Mucosa of descending colon (tissue), 3 donors: Measurements from ENCODE around the gene MAG. TPM values are rescaled to one million over a fixed set of nuclear protein-coding genes. Genes with fewer than 3 reads are reported as not detected.
"Not testable (repeated sequence)": the region's sequence is repeated elsewhere in the genome, so short reads cannot be mapped to it uniquely, and the experiment has no call there.

Source experiments
- ATAC-seq: fragments of 200-7000 bp; cut with Tn5 transposase; one replicate; pipeline ENCODE4 v1.9.1; 2020; ENCODE audit warnings: mild to moderate bottlenecking, moderate library complexity
- DNase-seq, 3 donors: peaks; one replicate each; pipeline ENCODE4 v3.0.0-alpha.2; 2020
- H3K36me3 ChIP-seq: fragments of 200-600 bp; one replicate; pipeline ENCODE4 v1.8.0; 2021; ENCODE audit warnings: low read depth, mild to moderate bottlenecking
- H3K4me1 ChIP-seq: fragments of 200-600 bp; one replicate; pipeline ENCODE4 v1.8.0; 2021; ENCODE audit warnings: low read depth, mild to moderate bottlenecking
- H3K4me3 ChIP-seq: fragments of 200-600 bp; one replicate; pipeline ENCODE4 v1.8.0; 2021; ENCODE audit warnings: mild to moderate bottlenecking
- H3K9me3 ChIP-seq: fragments of 200-600 bp; one replicate; pipeline ENCODE4 v1.8.0; 2021; ENCODE audit warnings: mild to moderate bottlenecking
- CTCF ChIP-seq: fragments of 200-600 bp; IDR thresholded peaks from one replicate; pipeline ENCODE4 v1.8.0; 2022; ENCODE audit warnings: antibody characterized with exemption, mild to moderate bottlenecking
- intact Hi-C, 2 donors: fragments of 100-400 bp; cut with DNase I in 1 of 2; cut with micrococcal nuclease in 1 of 2; formaldehyde crosslinking; loops; one replicate each; pipeline versions ENCODE4 v1.11.0 to v1.11.1; 2022; cut with DNase I, micrococcal nuclease
- total RNA-seq, 3 donors: library from RNA; stranded (reverse); fragmentation: NEBNext Ultra II Directional in 2 of 3; extraction: Animal tissue kit (Norgen Biotek cat#: 25700) in 2 of 3; gene quantifications; one replicate each; pipeline versions ENCODE4 v1.2.1 to v1.2.4, GENCODE V29; 2021 to 2023
- donor health status: DM: no; HTN: no; CAD: no; lungs with moderate emphysema.
- donor health status: DM: no; HTN: no; CAD: no.
- donor health status: DM: no; HTN: yes; CAD: no.

Gene MAG
- total RNA-seq, 3 donors from 2014 or later, result 0.80 TPM; not detected in 2

- Histone ChIP-seq H3K9me3 (no peaks in the 10 kb centered on the region), H3K36me3 (no peaks in the 10 kb centered on the region), H3K4me1 (no peaks in the 10 kb centered on the region), H3K4me3 (no peak overlapping the region)
- no peak for ATAC-seq
- no peak for DNase-seq
- intact Hi-C loops, result loop anchor here in 1 of 2 donors (10.0 kb wide), 1 partner anchor 141 kb away; the partner anchor contains the start of gene KRTDAP
- TF ChIP-seq CTCF, result no peak
Measured at GRCh38 chr19:35353635-35354034, 61.7 kb downstream of the MAG start.

GRCh38 chr19:35354898-35355297, 62.9 kb downstream of the MAG start:
- no peak overlapping the region for H3K4me3 ChIP-seq
- no peaks in the 10 kb centered on the region for H3K4me1 ChIP-seq
- no peaks in the 10 kb centered on the region for H3K36me3 ChIP-seq
- TF ChIP-seq CTCF, result no peak
- DNase-seq (no peak), ATAC-seq (no peak)
- no peaks in the 10 kb centered on the region for H3K9me3 ChIP-seq
- intact Hi-C loops, result loop anchor here in 1 of 2 donors (10.0 kb wide), 1 partner anchor 140 kb away; the partner anchor contains the start of gene KRTDAP

- no peaks in the 10 kb centered on the region for H3K36me3 ChIP-seq
- no peak overlapping the region for H3K4me3 ChIP-seq
- intact Hi-C loops, result loop anchor here in 1 of 2 donors (10.0 kb wide), 1 partner anchor 139 kb away; the partner anchor contains the start of gene KRTDAP
- H3K9me3 ChIP-seq, result no peaks in the 10 kb centered on the region
- no peak for ATAC-seq
- DNase-seq, result no peak
- H3K4me1 ChIP-seq, result no peaks in the 10 kb centered on the region
- TF ChIP-seq CTCF, result no peak
Measured at GRCh38 chr19:35355791-35356460, 64.0 kb downstream of the MAG start.

GRCh38 chr19:35357867-35358573, 66.1 kb downstream of the MAG start, which contains the start of gene FFAR3:
FFAR3 (plus strand) TSS chr19:35358460; CDS start chr19:35358891, 431 bp downstream.
- no peaks in the 10 kb centered on the region for H3K4me1 ChIP-seq
- peak; percentile 43 for ATAC-seq
- no peak for TF ChIP-seq CTCF
- H3K9me3 ChIP-seq, result no peaks in the 10 kb centered on the region
- H3K4me3 ChIP-seq, result no peak within 1 kb of the TSS
- no peaks in the 10 kb centered on the region for H3K36me3 ChIP-seq
- intact Hi-C loops, result loop anchor here in 1 of 2 donors (10.0 kb wide), 1 partner anchor 137 kb away; the partner anchor contains the start of gene KRTDAP
- peak in 1 of 3 donors; percentile 13 for DNase-seq

GRCh38 chr19:35358834-35359233, 66.9 kb downstream of the MAG start:
- not testable (repeated sequence) for H3K36me3 ChIP-seq, DNase-seq, H3K9me3 ChIP-seq, H3K4me3 ChIP-seq, ATAC-seq, H3K4me1 ChIP-seq
- intact Hi-C loops, result loop anchor here in 1 of 2 donors (10.0 kb wide), 1 partner anchor 136 kb away; the partner anchor contains the start of gene KRTDAP

- DNase-seq, ATAC-seq, H3K36me3 ChIP-seq, H3K4me1 ChIP-seq, H3K4me3 ChIP-seq, H3K9me3 ChIP-seq: not testable (repeated sequence)
- intact Hi-C loops, result loop anchor here in 1 of 2 donors (10.0 kb wide), 1 partner anchor 135 kb away; the partner anchor contains the start of gene KRTDAP
Measured at GRCh38 chr19:35359395-35359794, 67.4 kb downstream of the MAG start.

GRCh38 chr19:35360081-35360480, 68.1 kb downstream of the MAG start:
- intact Hi-C loops, DNase-seq, H3K36me3 ChIP-seq, H3K4me1 ChIP-seq, H3K4me3 ChIP-seq, H3K9me3 ChIP-seq, ATAC-seq: not testable (repeated sequence)
